ENCODE data around the gene ITGBL1.

Gene ITGBL1

GRCh38 chr13:101452519-101453485 is at the start of gene ITGBL1:
ITGBL1 (plus strand) TSS chr13:101452675; CDS start chr13:101452834, 159 bp downstream.
- DNase-seq: peak; percentile 52

GRCh38 chr13:101406791-101407190 is 45.7 kb upstream of the ITGBL1 start:
- no peak for DNase-seq

- no peak for DNase-seq
Measured at GRCh38 chr13:101408154-101408553, 44.3 kb upstream of the ITGBL1 start.

- no peak for DNase-seq
Measured at GRCh38 chr13:101408992-101409656, 43.4 kb upstream of the ITGBL1 start.

- no peak for DNase-seq
Measured at GRCh38 chr13:101412076-101412475, 40.4 kb upstream of the ITGBL1 start.

GRCh38 chr13:101415358-101416174 is 36.9 kb upstream of the ITGBL1 start:
- no peak for DNase-seq

- peak; percentile 25 for DNase-seq
Measured at GRCh38 chr13:101416181-101417042, 36.1 kb upstream of the ITGBL1 start, which contains the start of gene NALCN. NALCN (minus strand) TSS chr13:101416508; CDS start chr13:101399126, 17,382 bp downstream.

- no peak for DNase-seq
Measured at GRCh38 chr13:101417043-101417406, 35.5 kb upstream of the ITGBL1 start.

- DNase-seq: no peak
Measured at GRCh38 chr13:101417501-101417900, 35.0 kb upstream of the ITGBL1 start.

GRCh38 chr13:101423872-101424271 is 28.6 kb upstream of the ITGBL1 start:
- DNase-seq: no peak

- no peak for DNase-seq
Measured at GRCh38 chr13:101424381-101425155, 27.9 kb upstream of the ITGBL1 start.

GRCh38 chr13:101425156-101425471 is 27.4 kb upstream of the ITGBL1 start:
- DNase-seq: no peak

- DNase-seq: no peak
Measured at GRCh38 chr13:101425623-101426022, 26.9 kb upstream of the ITGBL1 start.

GRCh38 chr13:101429733-101430132 is 22.7 kb upstream of the ITGBL1 start:
- no peak for DNase-seq

GRCh38 chr13:101433895-101434294 is 18.6 kb upstream of the ITGBL1 start:
- no peak for DNase-seq

GRCh38 chr13:101434486-101434885 is 18.0 kb upstream of the ITGBL1 start:
- no peak for DNase-seq

- no peak for DNase-seq
Measured at GRCh38 chr13:101447852-101448251, 4.6 kb upstream of the ITGBL1 start.

GRCh38 chr13:101449790-101450748 is 2.4 kb upstream of the ITGBL1 start:
- no peak for DNase-seq

- no peak for DNase-seq
Measured at GRCh38 chr13:101450749-101451130, 1.7 kb upstream of the ITGBL1 start.

GRCh38 chr13:101451641-101452040 is 834 bp upstream of the ITGBL1 start:
- no peak for DNase-seq
